HepG2 (cell line): Measurements from ENCODE around the gene TOR4A. TPM values are rescaled to one million over a fixed set of nuclear protein-coding genes. Genes with fewer than 3 reads are reported as not detected.

Source experiments
- ATAC-seq: fragments of 200-7000 bp; cut with Tn5 transposase; 3 replicates; pipeline ENCODE4 v1.9.1; 2020; ENCODE audit warnings: mild to moderate bottlenecking, moderate library complexity
- BruUV-seq: library from RNA; stranded (reverse); fragments of 400-500 nt; replicated peaks from 2 replicates; lab custom pipeline; 2021; lab: Mats Ljungman, UMichigan
- CTCF ChIA-PET: fragments of 300-600 bp; formaldehyde crosslinking; extraction: SDS; loops from one replicate; lab custom pipeline; 2021; ENCODE audit warnings: low total read pairs, inconsistent platforms, low intra/inter-chr PET ratio; lab: Yijun Ruan, JAX
- POLR2A ChIA-PET: fragments of 350-600 bp; sonication (Branson Sonifier 250); formaldehyde crosslinking; loops from one replicate; lab custom pipeline; 2020; ENCODE audit warnings: antibody characterized with exemption, inconsistent platforms; lab: Yijun Ruan, JAX
- DNase-seq: peaks from one replicate; pipeline ENCODE4 v3.0.0-alpha.2; 2015; ENCODE audit warnings: low spot score
- FAIRE-seq: peaks from 3 replicates; lab custom pipeline; 2011; peaks lifted over from hg19 to GRCh38; lab: Jason Lieb, UNC
- H2AFZ ChIP-seq: one replicate; pipeline ENCODE4 v1.6.1; 2011; ENCODE audit warnings: low read length, inconsistent platforms
- H3K27ac ChIP-seq: fragments of 300-600 bp; 3 replicates; pipeline ENCODE4 v1.8.0; 2011; ENCODE audit warnings: mixed run types, mild to moderate bottlenecking, mixed read lengths, low read length, inconsistent platforms; ENCODE audit not compliant: insufficient read depth; ENCODE audit errors: extremely low read length
- H3K27me3 ChIP-seq, 2 experiments: fragments of 200-600 bp in 1 of 2; 2 replicates in 1 of 2; 3 replicates in 1 of 2; pipeline versions ENCODE4 v1.6.0 to v1.8.0; 2011; ENCODE audit warnings: low read length in 2 of 2, mild to moderate bottlenecking in 2 of 2, moderate library complexity in 2 of 2, inconsistent platforms in 1 of 2; ENCODE audit not compliant: insufficient read depth in 2 of 2, control insufficient read depth in 1 of 2
- H3K36me3 ChIP-seq, 2 experiments: fragments of 200-600 bp in 1 of 2; replicated peaks in 1 of 2; 2 replicates in 1 of 2; 3 replicates in 1 of 2; pipeline versions ENCODE4 v1.5.1 to v1.8.0; 2011; ENCODE audit warnings: low read length in 2 of 2, inconsistent platforms in 1 of 2; ENCODE audit not compliant: insufficient read depth in 2 of 2, control insufficient read depth in 1 of 2
- H3K4me1 ChIP-seq: 2 replicates; pipeline ENCODE4 v1.5.1; 2012; ENCODE audit warnings: low read length, inconsistent platforms; ENCODE audit not compliant: insufficient read depth
- H3K4me2 ChIP-seq: 2 replicates; pipeline ENCODE4 v1.6.0; 2011; ENCODE audit warnings: low read depth, low read length, inconsistent platforms
- H3K4me3 ChIP-seq, 3 experiments: fragments of 200-600 bp in 1 of 3; sonication (generic), shearing (Covaris generic) in 1 of 3; replicated peaks in 1 of 3; 2 replicates each; pipeline ENCODE4 v1.5.1; 2011 to 2016; ENCODE audit warnings: low read length in 3 of 3, inconsistent platforms in 2 of 3, low read depth in 2 of 3, mild to moderate bottlenecking in 2 of 3, control low read depth in 1 of 3, mixed read lengths in 1 of 3; ENCODE audit not compliant: insufficient read depth in 1 of 3
- H3K79me2 ChIP-seq: one replicate; pipeline ENCODE4 v1.6.1; 2011; ENCODE audit warnings: low read length, inconsistent platforms; ENCODE audit not compliant: insufficient read depth
- H3K9ac ChIP-seq: 2 replicates; pipeline ENCODE4 v1.6.0; 2011; ENCODE audit warnings: mild to moderate bottlenecking, low read depth, low read length, inconsistent platforms; ENCODE audit not compliant: insufficient read depth
- H3K9me3 ChIP-seq: 2 replicates; pipeline ENCODE4 v1.5.1; 2012; ENCODE audit warnings: mild to moderate bottlenecking, low read length
- H4K20me1 ChIP-seq: 2 replicates; pipeline ENCODE4 v1.6.0; 2011; ENCODE audit warnings: inconsistent platforms, mild to moderate bottlenecking, low read length, moderate library complexity; ENCODE audit not compliant: insufficient read depth
- CHCHD3 ChIP-seq: sonication (generic); formaldehyde crosslinking; IDR thresholded peaks from 2 replicates; pipeline ENCODE4 v1.8.0; 2022; ENCODE audit warnings: mild to moderate bottlenecking, missing genetic modification reagents, moderate library complexity
- CTCF ChIP-seq: sonication (generic); formaldehyde crosslinking; IDR thresholded peaks from 2 replicates; pipeline ENCODE4 v1.5.0; 2020; ENCODE audit warnings: mild to moderate bottlenecking, missing genetic modification reagents, moderate library complexity
- ETV5 ChIP-seq: IDR thresholded peaks from 2 replicates; pipeline ENCODE4 v1.6.1; 2018; ENCODE audit warnings: missing biosample characterization, missing genetic modification reagents, inconsistent platforms, borderline replicate concordance
- FIP1L1 ChIP-seq: fragments of 200-400 bp; formaldehyde crosslinking; IDR thresholded peaks from 2 replicates; pipeline ENCODE4 v1.6.1; 2018; ENCODE audit warnings: low read depth, mild to moderate bottlenecking, low read length, moderate library complexity, borderline replicate concordance; ENCODE audit not compliant: insufficient read depth
- FOSL1 ChIP-seq: sonication (generic); formaldehyde crosslinking; IDR thresholded peaks from 2 replicates; pipeline ENCODE4 v1.9.0; 2021; ENCODE audit warnings: missing genetic modification reagents, borderline replicate concordance
- FOXA1 ChIP-seq, 2 experiments: fragments of 450-650 bp in 1 of 2; sonication (generic) in 1 of 2; formaldehyde crosslinking in 1 of 2; IDR thresholded peaks; 2 replicates each; pipeline versions ENCODE4 v1.4.0 to v1.6.1; 2016 to 2020; ENCODE audit warnings: missing genetic modification reagents in 1 of 2
- GABPB1 ChIP-seq: IDR thresholded peaks from 2 replicates; pipeline ENCODE4 v1.6.1; 2016; ENCODE audit warnings: mild to moderate bottlenecking, missing genetic modification reagents, moderate library complexity, missing compliant biosample characterization
- IRF1 ChIP-seq: sonication (generic); formaldehyde crosslinking; IDR thresholded peaks from 2 replicates; pipeline ENCODE4 v1.4.0; 2020; ENCODE audit warnings: low read depth, mild to moderate bottlenecking, missing genetic modification reagents
- NR2F6 ChIP-seq, 2 experiments: IDR thresholded peaks; 2 replicates each; pipeline ENCODE4 v1.6.1; 2016; ENCODE audit warnings: antibody characterized with exemption in 1 of 2, mild to moderate bottlenecking in 1 of 2
- SAP130 ChIP-seq: IDR thresholded peaks from 2 replicates; pipeline ENCODE4 v1.6.1; 2016; ENCODE audit warnings: low read depth
- SP5 ChIP-seq: IDR thresholded peaks from 2 replicates; pipeline ENCODE4 v1.6.1; 2016; ENCODE audit warnings: low read depth, borderline replicate concordance
- TBX2 ChIP-seq: sonication (generic); formaldehyde crosslinking; IDR thresholded peaks from 2 replicates; pipeline ENCODE4 v1.5.0; 2020; ENCODE audit warnings: missing genetic modification reagents, mild to moderate bottlenecking, borderline replicate concordance
- THAP9 ChIP-seq: sonication (generic); formaldehyde crosslinking; IDR thresholded peaks from 2 replicates; pipeline ENCODE4; 2020; ENCODE audit warnings: missing genetic modification reagents, mild to moderate bottlenecking, borderline replicate concordance
- ZNF326 ChIP-seq: sonication (generic); formaldehyde crosslinking; IDR thresholded peaks from 2 replicates; pipeline ENCODE4 v1.4.0; 2020; ENCODE audit warnings: missing genetic modification reagents, borderline replicate concordance
- ZNF34 ChIP-seq: sonication (generic); formaldehyde crosslinking; IDR thresholded peaks from 2 replicates; pipeline ENCODE4 v1.4.0; 2020; ENCODE audit warnings: mild to moderate bottlenecking, missing genetic modification reagents, borderline replicate concordance
- WGBS: methylation state at CpG from one replicate; pipeline ENCODE4 v1.1.6; 2017; ENCODE audit warnings: low lambda C conversion rate; 5-methylcytosine and 5-hydroxymethylcytosine counted together
- in situ Hi-C: cut with HindIII; loops from 2 replicates; pipeline ENCODE4 v1.10.0; 2017; ENCODE audit warnings: low pct_unique_long_range_greater_than_20kb; ENCODE audit not compliant: extremely low pct_ligation_motif_present
- intact Hi-C: fragments of 100-400 bp; cut with micrococcal nuclease; formaldehyde crosslinking; loops from one replicate; pipeline ENCODE4 v1.10.0; 2022; ENCODE audit not compliant: unreplicated experiment
- polyA plus RNA-seq, 8 experiments: library from polyadenylated mRNA; depleted of rRNA in 3 of 8; stranded (reverse) in 7 of 8; unstranded in 1 of 8; fragments of >200 nt; fragmentation: Illumina TruSeq in 4 of 8; extraction: Trizol in 4 of 8; gene quantifications; 2 replicates each; pipeline versions ENCODE4 v1.2.1 to v1.2.3, GENCODE V29; 2011 to 2016; ENCODE audit warnings: low read depth in 4 of 8, missing spikeins in 1 of 8, mixed read lengths in 1 of 8; ENCODE audit not compliant: insufficient read depth in 1 of 8
- total RNA-seq, 5 experiments: library from RNA; depleted of rRNA; stranded (reverse); fragments of >200 nt; fragmentation: Illumina TruSeq; extraction: Trizol; gene quantifications; 2 replicates each; pipeline ENCODE4 v1.2.3, GENCODE V29; 2016; ENCODE audit warnings: low read depth in 1 of 5
- TF ChIP-seq, protein P1 (sequence below): sonication (generic); formaldehyde crosslinking; IDR thresholded peaks from 2 replicates; pipeline ENCODE4 v1.4.0; 2020; ENCODE audit warnings: missing genetic modification reagents

The TOR4A gene
- total and polyA plus RNA-seq, 2 of the 13 experiments (the other 11 are each of a cell fraction or from before 2014, with no cell fraction given): 11.1 to 14.2 TPM

DNA sequence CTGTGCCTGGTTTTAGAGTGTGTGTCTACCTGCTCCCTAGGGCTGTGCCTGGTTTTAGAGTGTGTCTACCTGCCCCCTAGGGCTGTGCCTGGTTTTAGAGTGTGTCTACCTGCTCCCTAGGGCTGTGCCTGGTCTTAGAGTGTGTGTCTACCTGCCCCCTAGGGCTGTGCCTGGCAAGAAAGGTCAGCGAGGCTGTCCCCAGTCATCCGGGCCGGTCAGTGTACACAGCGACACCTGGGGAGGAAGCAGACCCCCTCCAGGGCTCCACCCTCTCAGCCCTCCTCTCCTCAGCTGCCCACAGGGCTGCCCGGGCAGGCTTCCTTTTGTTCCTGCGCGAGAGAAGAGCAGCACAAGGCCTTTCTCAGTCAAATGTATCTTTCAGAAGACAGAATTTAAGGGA is 20.4 kb downstream of the TOR4A start:
- no TSS peak for BruUV-seq
- Histone ChIP-seq H3K4me3 (peak overlapping the region in 1 of 3 experiments; percentile 48; a peak in 1 of 6 replicates), H3K4me1 (peaks cover 75% of the 10 kb centered on the region), H3K9me3 (no peaks in the 10 kb centered on the region), H3K4me2 (peak overlapping the region; percentile 63), H3K9ac (no peak overlapping the region), H3K79me2 (no peaks in the 10 kb centered on the region), H4K20me1 (no peaks in the 10 kb centered on the region), H2AFZ (no peak overlapping the region), H3K27me3 (peaks cover 4 to 46% of the 10 kb centered on the region in 2 experiments; a peak in 4 of 5 replicates), H3K36me3 (no peaks in the 10 kb centered on the region), H3K27ac (no peak overlapping the region)
- DNase-seq: no peak
- ChIA-PET CTCF (no interaction called here), POLR2A (interaction anchor here (2.2 kb wide), 1 partner anchor 21 kb away, joined by 7 read pairs; the partner anchor contains the start of gene TOR4A)
- ATAC-seq: peak; percentile 9; the same call in 1 of the 3 replicates
- in situ Hi-C loops: no loop called here
- WGBS: 0% methylated on average over 3 of the region's 7 CpGs
- intact Hi-C loops: no loop called here
- no peak for FAIRE-seq
- TF ChIP-seq ZNF34 (CRISPR knock-in tag): no peak
- no peak for TF ChIP-seq FOXA1 (IDR thresholded peaks at IDR 0.05)
- TF ChIP-seq FOXA1 (CRISPR knock-in tag; IDR thresholded peaks at IDR 0.05): 0 out of 2 replicates have a peak, but pooled peaks have one; percentile 38
- TF ChIP-seq ZNF326 (CRISPR knock-in tag): no peak
- TF ChIP-seq SP5 (CRISPR knock-in tag): peak; percentile 51
- TF ChIP-seq TBX2 (CRISPR knock-in tag): peak; percentile 18; the same call in 1 of the 2 replicates
- 0 out of 2 replicates have a peak, but pooled peaks have one; percentile 41 for TF ChIP-seq CTCF (CRISPR knock-in tag)
- TF ChIP-seq THAP9 (CRISPR knock-in tag): no peak
- TF ChIP-seq IRF1 (CRISPR knock-in tag): no peak
- no peak for TF ChIP-seq FOSL1
- TF ChIP-seq ETV5 (CRISPR knock-in tag): peak; percentile 24; the same call in 1 of the 2 replicates
- TF ChIP-seq CHCHD3 (CRISPR knock-in tag): no peak
- 0 out of 2 replicates have a peak, but pooled peaks have one; percentile 29 for TF ChIP-seq SAP130
- TF ChIP-seq FIP1L1: no peak
- TF ChIP-seq GABPB1: peak; percentile 28; the same call in 1 of the 2 replicates
- TF ChIP-seq NR2F6 (IDR thresholded peaks at IDR 0.05): no peak
- peak; percentile 51; the same call in 1 of the 2 replicates for TF ChIP-seq NR2F6 (CRISPR knock-in tag; IDR thresholded peaks at IDR 0.05)
- TF ChIP-seq, protein P1, sequence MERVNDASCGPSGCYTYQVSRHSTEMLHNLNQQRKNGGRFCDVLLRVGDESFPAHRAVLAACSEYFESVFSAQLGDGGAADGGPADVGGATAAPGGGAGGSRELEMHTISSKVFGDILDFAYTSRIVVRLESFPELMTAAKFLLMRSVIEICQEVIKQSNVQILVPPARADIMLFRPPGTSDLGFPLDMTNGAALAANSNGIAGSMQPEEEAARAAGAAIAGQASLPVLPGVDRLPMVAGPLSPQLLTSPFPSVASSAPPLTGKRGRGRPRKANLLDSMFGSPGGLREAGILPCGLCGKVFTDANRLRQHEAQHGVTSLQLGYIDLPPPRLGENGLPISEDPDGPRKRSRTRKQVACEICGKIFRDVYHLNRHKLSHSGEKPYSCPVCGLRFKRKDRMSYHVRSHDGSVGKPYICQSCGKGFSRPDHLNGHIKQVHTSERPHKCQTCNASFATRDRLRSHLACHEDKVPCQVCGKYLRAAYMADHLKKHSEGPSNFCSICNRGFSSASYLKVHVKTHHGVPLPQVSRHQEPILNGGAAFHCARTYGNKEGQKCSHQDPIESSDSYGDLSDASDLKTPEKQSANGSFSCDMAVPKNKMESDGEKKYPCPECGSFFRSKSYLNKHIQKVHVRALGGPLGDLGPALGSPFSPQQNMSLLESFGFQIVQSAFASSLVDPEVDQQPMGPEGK (CRISPR knock-in tag): peak; percentile 56
